ENCODE data around the gene RGS12.

RGS12 gene

GRCh38 chr4:3303923-3304710, 11.3 kb downstream of the RGS12 start:
- TF ChIP-seq, protein P1, sequence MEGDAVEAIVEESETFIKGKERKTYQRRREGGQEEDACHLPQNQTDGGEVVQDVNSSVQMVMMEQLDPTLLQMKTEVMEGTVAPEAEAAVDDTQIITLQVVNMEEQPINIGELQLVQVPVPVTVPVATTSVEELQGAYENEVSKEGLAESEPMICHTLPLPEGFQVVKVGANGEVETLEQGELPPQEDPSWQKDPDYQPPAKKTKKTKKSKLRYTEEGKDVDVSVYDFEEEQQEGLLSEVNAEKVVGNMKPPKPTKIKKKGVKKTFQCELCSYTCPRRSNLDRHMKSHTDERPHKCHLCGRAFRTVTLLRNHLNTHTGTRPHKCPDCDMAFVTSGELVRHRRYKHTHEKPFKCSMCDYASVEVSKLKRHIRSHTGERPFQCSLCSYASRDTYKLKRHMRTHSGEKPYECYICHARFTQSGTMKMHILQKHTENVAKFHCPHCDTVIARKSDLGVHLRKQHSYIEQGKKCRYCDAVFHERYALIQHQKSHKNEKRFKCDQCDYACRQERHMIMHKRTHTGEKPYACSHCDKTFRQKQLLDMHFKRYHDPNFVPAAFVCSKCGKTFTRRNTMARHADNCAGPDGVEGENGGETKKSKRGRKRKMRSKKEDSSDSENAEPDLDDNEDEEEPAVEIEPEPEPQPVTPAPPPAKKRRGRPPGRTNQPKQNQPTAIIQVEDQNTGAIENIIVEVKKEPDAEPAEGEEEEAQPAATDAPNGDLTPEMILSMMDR (IDR thresholded peaks at IDR 0.05; ENCODE audit: insufficient read depth, low read depth, low read length, missing control alignments), result no peak
- H3K4me3 ChIP-seq (ENCODE audit: low read depth, low read length), result no peak overlapping the region
- DNase-seq (ENCODE audit: low read depth), result no peak

DNA sequence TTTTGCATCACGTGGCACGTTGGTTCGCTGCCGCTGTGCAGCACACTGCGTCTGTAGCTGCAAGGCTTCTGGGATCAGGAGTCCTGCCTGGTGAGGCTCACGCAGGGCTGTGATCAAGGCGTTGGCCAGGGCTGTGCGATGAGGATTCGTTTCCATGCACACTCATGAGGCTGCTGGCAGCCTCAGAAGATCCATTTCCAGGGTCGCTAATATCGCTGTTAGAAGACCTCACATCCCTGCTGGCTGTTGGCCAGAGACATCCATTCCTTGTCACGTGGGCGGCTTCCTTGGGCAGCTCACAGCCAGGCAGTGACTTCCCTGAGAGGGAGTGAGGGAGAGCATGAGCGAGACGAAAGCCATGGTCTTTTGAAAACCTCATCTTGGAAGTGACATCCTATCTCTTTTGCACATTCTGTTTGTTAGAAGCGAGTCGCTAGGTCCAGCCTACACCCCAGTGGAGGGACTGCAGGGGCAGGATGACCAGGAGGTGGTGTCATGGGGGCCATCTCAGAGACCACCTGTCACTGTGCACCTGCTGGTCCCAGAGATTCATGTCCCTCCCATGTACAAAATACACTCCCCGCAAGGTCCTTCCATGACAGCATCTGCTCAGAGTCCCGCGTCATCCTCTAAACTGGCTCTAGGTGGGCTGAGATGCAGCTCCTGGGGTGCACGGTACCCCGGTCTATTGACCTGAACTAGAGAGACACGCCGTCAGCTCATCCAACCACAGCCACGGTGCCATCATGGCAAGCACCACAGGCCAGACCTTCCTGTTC, 12.2 kb downstream of the RGS12 start:
- TF ChIP-seq, protein P1 (IDR thresholded peaks at IDR 0.05; ENCODE audit: insufficient read depth, low read depth, low read length, missing control alignments), result no peak
- no peak overlapping the region for H3K4me3 ChIP-seq (ENCODE audit: low read depth, low read length)
- no peak for DNase-seq (ENCODE audit: low read depth)

- H3K4me3 ChIP-seq (ENCODE audit: low read depth, low read length), result no peak overlapping the region
- TF ChIP-seq, protein P1 (IDR thresholded peaks at IDR 0.05; ENCODE audit: insufficient read depth, low read depth, low read length, missing control alignments), result no peak
- DNase-seq (ENCODE audit: low read depth), result no peak
Measured at GRCh38 chr4:3305610-3306371, 13.0 kb downstream of the RGS12 start.

GRCh38 chr4:3306450-3306849, 13.6 kb downstream of the RGS12 start:
- TF ChIP-seq, protein P1 (IDR thresholded peaks at IDR 0.05; ENCODE audit: insufficient read depth, low read depth, low read length, missing control alignments), result no peak
- no peak for DNase-seq (ENCODE audit: low read depth)
- no peak overlapping the region for H3K4me3 ChIP-seq (ENCODE audit: low read depth, low read length)

DNA sequence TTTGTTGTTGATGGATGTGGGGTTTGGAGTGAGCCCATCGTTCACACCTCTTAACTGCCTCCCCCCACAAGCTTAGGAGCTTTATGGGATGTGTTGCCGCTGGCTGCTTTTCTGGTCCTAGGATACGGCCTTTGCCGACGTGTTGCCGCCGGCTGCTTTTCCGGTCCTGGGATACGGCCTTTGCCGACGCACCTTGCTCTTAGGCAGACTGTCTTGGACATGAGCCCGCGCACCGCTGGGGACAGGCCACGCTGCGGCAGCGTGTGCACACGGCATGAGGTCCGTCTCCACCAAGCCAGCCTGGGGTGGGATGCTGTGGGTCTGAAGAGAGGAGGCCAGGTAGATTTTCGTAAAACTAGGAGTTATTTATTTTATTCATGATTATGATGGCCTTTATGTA, 14.2 kb downstream of the RGS12 start:
- TF ChIP-seq, protein P1 (IDR thresholded peaks at IDR 0.05; ENCODE audit: insufficient read depth, low read depth, low read length, missing control alignments), result no peak
- H3K4me3 ChIP-seq (ENCODE audit: low read depth, low read length), result no peak overlapping the region
- no peak for DNase-seq (ENCODE audit: low read depth)

DNA sequence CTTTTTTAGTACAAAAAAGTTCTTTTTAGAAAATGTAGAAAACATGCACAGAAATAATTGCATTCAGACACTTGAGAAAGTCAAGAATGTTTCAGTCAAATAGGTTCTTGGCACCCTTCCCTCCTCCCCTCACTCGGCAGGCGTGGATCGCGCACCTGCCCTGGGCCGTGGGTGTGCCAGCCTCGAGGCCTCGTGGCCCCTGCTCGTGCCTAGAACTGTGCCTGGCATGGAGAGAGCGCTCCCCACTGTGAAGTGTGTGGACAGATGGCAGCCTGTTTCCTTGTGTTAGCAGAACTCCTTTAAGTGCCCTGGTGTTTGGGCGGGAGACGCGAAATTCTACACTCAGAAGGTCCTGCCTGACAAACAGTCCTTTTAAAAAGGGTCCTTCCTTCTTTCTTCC, 14.7 kb downstream of the RGS12 start:
- DNase-seq (ENCODE audit: low read depth), result no peak
- TF ChIP-seq, protein P1 (IDR thresholded peaks at IDR 0.05; ENCODE audit: insufficient read depth, low read depth, low read length, missing control alignments), result no peak
- H3K4me3 ChIP-seq (ENCODE audit: low read depth, low read length), result no peak overlapping the region

Measured in GM12865 (cell line).